Hepatocyte (in vitro differentiated cells): ENCODE results near the gene ZP2.

Source experiments
- EZH2 ChIP-seq: fragments of 200-600 bp; sonication (generic); IDR thresholded peaks from 2 replicates; pipeline ENCODE4 v1.6.1; 2016; ENCODE audit warnings: antibody characterized with exemption, mild to moderate bottlenecking, borderline replicate concordance
- EZH2phosphoT487 ChIP-seq: fragments of 200-600 bp; sonication (generic); IDR thresholded peaks from one replicate; pipeline ENCODE4 v1.6.1; 2018; ENCODE audit warnings: antibody characterized with exemption, mild to moderate bottlenecking, low read depth, moderate library complexity; ENCODE audit not compliant: unreplicated experiment, severe bottlenecking
- TF ChIP-seq, protein P1 (sequence below): fragments of 200-600 bp; sonication (generic); IDR thresholded peaks from 2 replicates; pipeline ENCODE4 v1.5.1; 2016; ENCODE audit warnings: antibody characterized with exemption, mild to moderate bottlenecking; ENCODE audit not compliant: poor library complexity

DNA sequence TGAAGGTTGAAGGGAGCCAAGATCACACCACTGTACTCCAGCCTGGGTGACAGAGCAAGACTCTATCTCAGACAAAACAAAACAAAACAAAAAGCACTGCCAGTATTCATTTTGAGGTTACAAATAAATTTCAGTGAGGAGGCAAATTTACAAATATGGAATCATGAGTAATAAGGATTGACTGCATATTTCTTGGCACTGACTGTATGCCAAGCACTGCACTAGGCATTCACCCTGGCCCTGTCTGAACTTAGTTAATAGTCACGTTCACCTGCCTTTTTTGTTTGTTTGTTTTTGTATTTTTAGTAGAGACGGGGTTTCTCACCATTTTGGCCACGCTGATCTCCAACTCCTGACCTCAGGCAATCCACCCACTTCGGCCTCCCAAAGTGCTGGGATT lies 47.8 kb downstream of the ZP2 start:
- TF ChIP-seq, protein P1, sequence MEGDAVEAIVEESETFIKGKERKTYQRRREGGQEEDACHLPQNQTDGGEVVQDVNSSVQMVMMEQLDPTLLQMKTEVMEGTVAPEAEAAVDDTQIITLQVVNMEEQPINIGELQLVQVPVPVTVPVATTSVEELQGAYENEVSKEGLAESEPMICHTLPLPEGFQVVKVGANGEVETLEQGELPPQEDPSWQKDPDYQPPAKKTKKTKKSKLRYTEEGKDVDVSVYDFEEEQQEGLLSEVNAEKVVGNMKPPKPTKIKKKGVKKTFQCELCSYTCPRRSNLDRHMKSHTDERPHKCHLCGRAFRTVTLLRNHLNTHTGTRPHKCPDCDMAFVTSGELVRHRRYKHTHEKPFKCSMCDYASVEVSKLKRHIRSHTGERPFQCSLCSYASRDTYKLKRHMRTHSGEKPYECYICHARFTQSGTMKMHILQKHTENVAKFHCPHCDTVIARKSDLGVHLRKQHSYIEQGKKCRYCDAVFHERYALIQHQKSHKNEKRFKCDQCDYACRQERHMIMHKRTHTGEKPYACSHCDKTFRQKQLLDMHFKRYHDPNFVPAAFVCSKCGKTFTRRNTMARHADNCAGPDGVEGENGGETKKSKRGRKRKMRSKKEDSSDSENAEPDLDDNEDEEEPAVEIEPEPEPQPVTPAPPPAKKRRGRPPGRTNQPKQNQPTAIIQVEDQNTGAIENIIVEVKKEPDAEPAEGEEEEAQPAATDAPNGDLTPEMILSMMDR = no peak
- no peak for TF ChIP-seq EZH2
- TF ChIP-seq EZH2phosphoT487 = no peak
